GM12865 (cell line): ENCODE data around the gene KRTAP10-9.
"Not testable (repeated sequence)": the region's sequence is repeated elsewhere in the genome, so short reads cannot be mapped to it uniquely, and the experiment has no call there.

ENCODE experiments used
- DNase-seq: peaks from one replicate; pipeline ENCODE4 v3.0.0; 2010; ENCODE audit warnings: low read depth
- H3K4me3 ChIP-seq: 2 replicates; pipeline ENCODE4 v1.5.1; 2011; ENCODE audit warnings: mild to moderate bottlenecking, low read depth, low read length, control low read depth
- CTCF ChIP-seq: IDR thresholded peaks from 2 replicates; pipeline ENCODE4 v1.5.1; 2011; ENCODE audit warnings: low read length, control low read depth, low read depth, inconsistent platforms; ENCODE audit not compliant: insufficient read depth; ENCODE audit errors: missing control alignments

The KRTAP10-9 gene

GRCh38 chr21:44583089-44583799 lies 43.6 kb upstream of the KRTAP10-9 start:
- TF ChIP-seq CTCF = no peak
- no peak overlapping the region for H3K4me3 ChIP-seq
- no peak for DNase-seq

GRCh38 chr21:44583800-44584147 lies 43.1 kb upstream of the KRTAP10-9 start:
- no peak for TF ChIP-seq CTCF
- DNase-seq = peak; percentile 17
- no peak overlapping the region for H3K4me3 ChIP-seq

GRCh38 chr21:44585892-44586291 lies 41.0 kb upstream of the KRTAP10-9 start:
- no peak for DNase-seq
- no peak overlapping the region for H3K4me3 ChIP-seq
- TF ChIP-seq CTCF = no peak

GRCh38 chr21:44589094-44589493 lies 37.8 kb upstream of the KRTAP10-9 start:
- no peak for TF ChIP-seq CTCF
- DNase-seq = no peak
- no peak overlapping the region for H3K4me3 ChIP-seq

- TF ChIP-seq CTCF = no peak
- H3K4me3 ChIP-seq = no peak overlapping the region
- no peak for DNase-seq
Measured at GRCh38 chr21:44589586-44590305, 37.1 kb upstream of the KRTAP10-9 start.

GRCh38 chr21:44590311-44590721 lies 36.6 kb upstream of the KRTAP10-9 start:
- DNase-seq = no peak
- H3K4me3 ChIP-seq = no peak overlapping the region
- TF ChIP-seq CTCF = no peak

- not testable (repeated sequence) for H3K4me3 ChIP-seq, DNase-seq
Measured at GRCh38 chr21:44590897-44591800, 35.7 kb upstream of the KRTAP10-9 start.

GRCh38 chr21:44591801-44592130 lies 35.1 kb upstream of the KRTAP10-9 start:
- not testable (repeated sequence) for DNase-seq, H3K4me3 ChIP-seq
